T-helper 2 cell treated with Interferon-gamma antibody and Interleukin-4, amounts not matched to agents 100 ng/mL and 5 ng/mL, for 36 hours (primary cell): Measurements from ENCODE around the gene DPM1. TPM values are rescaled to one million over a fixed set of nuclear protein-coding genes. Genes with fewer than 3 reads are reported as not detected.

Experiments
- intact Hi-C: fragments of 100-400 bp; cut with micrococcal nuclease; formaldehyde crosslinking; loops from one replicate; pipeline ENCODE4 v1.15.1; 2023
- total RNA-seq: library from RNA; stranded (reverse); gene quantifications from 2 replicates; pipeline ENCODE4 v1.2.3, GENCODE V29; 2022

The DPM1 gene
- 40.9 and 44.6 TPM in 2 replicates for total RNA-seq

GRCh38 chr20:50957798-50958614 is at the start of gene DPM1:
TSS of gene DPM1 (minus strand) at chr20:50958532. CDS start at chr20:50958523, 9 bp downstream.
- intact Hi-C loops, result loop anchor here (1.0 to 10.0 kb wide), 4 partner anchors 27 to 443 kb away; partner anchors contain the start of genes ADNP, PARD6B and PTPN1

- intact Hi-C loops, result no loop called here
Measured at GRCh38 chr20:51005214-51005613, 46.9 kb upstream of the DPM1 start.

GRCh38 chr20:51004781-51005180 is 46.4 kb upstream of the DPM1 start:
- intact Hi-C loops, result no loop called here

- intact Hi-C loops, result no loop called here
Measured at GRCh38 chr20:51004305-51004727, 46.0 kb upstream of the DPM1 start.

GRCh38 chr20:51003753-51004152 is 45.4 kb upstream of the DPM1 start:
- intact Hi-C loops, result no loop called here

GRCh38 chr20:51002633-51003032 is 44.3 kb upstream of the DPM1 start:
- intact Hi-C loops, result no loop called here

- intact Hi-C loops, result no loop called here
Measured at GRCh38 chr20:51001430-51002265, 43.3 kb upstream of the DPM1 start.

- intact Hi-C loops, result no loop called here
Measured at GRCh38 chr20:50999355-50999754, 41.0 kb upstream of the DPM1 start.

GRCh38 chr20:50996901-50997865 is 38.9 kb upstream of the DPM1 start:
- intact Hi-C loops, result no loop called here

GRCh38 chr20:50995506-50995905 is 37.2 kb upstream of the DPM1 start:
- intact Hi-C loops, result no loop called here

GRCh38 chr20:50993876-50994275 is 35.5 kb upstream of the DPM1 start:
- intact Hi-C loops, result no loop called here

GRCh38 chr20:50992733-50993457 is 34.6 kb upstream of the DPM1 start:
- intact Hi-C loops, result no loop called here

GRCh38 chr20:50992336-50992732 is 34.0 kb upstream of the DPM1 start:
- intact Hi-C loops, result no loop called here

GRCh38 chr20:50991076-50991475 is 32.7 kb upstream of the DPM1 start:
- intact Hi-C loops, result no loop called here

GRCh38 chr20:50987493-50988210 is 29.3 kb upstream of the DPM1 start:
- intact Hi-C loops, result loop anchor here (1.0 to 5.0 kb wide), 2 partner anchors 319 to 635 kb away; no protein-coding TSS in a partner anchor

- intact Hi-C loops, result no loop called here
Measured at GRCh38 chr20:50983321-50983720, 25.0 kb upstream of the DPM1 start.

GRCh38 chr20:50982363-50982762 is 24.0 kb upstream of the DPM1 start:
- intact Hi-C loops, result no loop called here

- intact Hi-C loops, result no loop called here
Measured at GRCh38 chr20:50981714-50982048, 23.3 kb upstream of the DPM1 start.

- intact Hi-C loops, result no loop called here
Measured at GRCh38 chr20:50980851-50981713, 22.8 kb upstream of the DPM1 start.
